Duodenal mucosa (tissue), 2 donors: ENCODE data around the gene DVL1.

Experiments
- H3K27ac ChIP-seq: one replicate; pipeline ENCODE4 v1.7.0; 2013; ENCODE audit warnings: low read depth, low read length
- H3K27me3 ChIP-seq, 2 donors: one replicate each; pipeline ENCODE4 v1.7.0; 2013; ENCODE audit warnings: low read length in 2 of 2, control low read depth in 1 of 2; ENCODE audit not compliant: insufficient read depth in 2 of 2, control insufficient read depth in 1 of 2
- H3K36me3 ChIP-seq, 2 donors: one replicate each; pipeline ENCODE4 v1.7.0; 2013; ENCODE audit warnings: low read length in 2 of 2, control low read depth in 1 of 2; ENCODE audit not compliant: insufficient read depth in 2 of 2, control insufficient read depth in 1 of 2
- H3K4me1 ChIP-seq, 2 donors: one replicate each; pipeline ENCODE4 v1.7.0; 2013; ENCODE audit warnings: low read length in 2 of 2, control low read depth in 1 of 2; ENCODE audit not compliant: insufficient read depth in 2 of 2, control insufficient read depth in 1 of 2
- H3K4me3 ChIP-seq, 2 donors: one replicate each; pipeline ENCODE4 v1.7.0; 2013; ENCODE audit warnings: low read length in 2 of 2, low read depth in 1 of 2
- H3K9ac ChIP-seq, 2 donors: one replicate each; pipeline ENCODE4 v1.7.0; 2013; ENCODE audit warnings: low read length in 2 of 2, low read depth in 1 of 2
- H3K9me3 ChIP-seq, 2 donors: one replicate each; pipeline ENCODE4 v1.7.0; 2013; ENCODE audit warnings: low read length in 2 of 2, control low read depth in 1 of 2; ENCODE audit not compliant: control insufficient read depth in 1 of 2

The DVL1 gene

DNA sequence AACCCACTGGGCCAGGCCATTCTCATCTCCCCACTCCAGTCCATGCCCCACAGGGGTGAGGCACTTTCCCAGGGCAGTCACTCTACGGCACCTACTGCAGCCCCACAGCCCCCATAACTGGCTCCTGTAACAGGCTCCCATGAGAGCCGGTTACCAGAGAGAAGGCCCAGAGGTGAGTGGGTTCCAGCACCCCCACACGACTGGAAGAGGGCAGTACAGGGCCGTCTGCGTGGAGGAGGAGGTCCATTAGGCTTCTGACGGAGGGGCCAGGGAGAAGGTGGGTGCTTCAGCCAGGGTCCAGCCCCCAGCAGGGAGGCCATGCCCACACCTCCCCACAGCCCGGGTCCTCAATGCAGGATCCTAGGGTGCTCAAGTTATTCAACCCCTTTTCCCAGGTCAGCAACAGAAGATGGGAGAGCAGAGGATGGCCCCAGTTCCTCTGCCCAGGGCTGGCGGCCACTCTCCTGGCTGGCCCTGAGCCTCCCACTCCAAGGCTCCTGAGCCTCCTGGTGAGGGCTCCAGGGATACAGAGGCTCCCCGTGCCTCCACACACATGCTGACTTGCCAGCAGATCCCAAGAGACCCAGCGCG is 43.1 kb downstream of the DVL1 start:
- Histone ChIP-seq H3K27me3 (no peaks in the 10 kb centered on the region), H3K27ac (no peak overlapping the region), H3K9ac (peak overlapping the region; percentile 39 to 68), H3K4me1 (peaks cover 36 to 38% of the 10 kb centered on the region in 2 donors), H3K36me3 (peaks cover 0 to 9% of the 10 kb centered on the region in 2 donors), H3K4me3 (peak overlapping the region; percentile 53 to 62), H3K9me3 (no peaks in the 10 kb centered on the region)

DNA sequence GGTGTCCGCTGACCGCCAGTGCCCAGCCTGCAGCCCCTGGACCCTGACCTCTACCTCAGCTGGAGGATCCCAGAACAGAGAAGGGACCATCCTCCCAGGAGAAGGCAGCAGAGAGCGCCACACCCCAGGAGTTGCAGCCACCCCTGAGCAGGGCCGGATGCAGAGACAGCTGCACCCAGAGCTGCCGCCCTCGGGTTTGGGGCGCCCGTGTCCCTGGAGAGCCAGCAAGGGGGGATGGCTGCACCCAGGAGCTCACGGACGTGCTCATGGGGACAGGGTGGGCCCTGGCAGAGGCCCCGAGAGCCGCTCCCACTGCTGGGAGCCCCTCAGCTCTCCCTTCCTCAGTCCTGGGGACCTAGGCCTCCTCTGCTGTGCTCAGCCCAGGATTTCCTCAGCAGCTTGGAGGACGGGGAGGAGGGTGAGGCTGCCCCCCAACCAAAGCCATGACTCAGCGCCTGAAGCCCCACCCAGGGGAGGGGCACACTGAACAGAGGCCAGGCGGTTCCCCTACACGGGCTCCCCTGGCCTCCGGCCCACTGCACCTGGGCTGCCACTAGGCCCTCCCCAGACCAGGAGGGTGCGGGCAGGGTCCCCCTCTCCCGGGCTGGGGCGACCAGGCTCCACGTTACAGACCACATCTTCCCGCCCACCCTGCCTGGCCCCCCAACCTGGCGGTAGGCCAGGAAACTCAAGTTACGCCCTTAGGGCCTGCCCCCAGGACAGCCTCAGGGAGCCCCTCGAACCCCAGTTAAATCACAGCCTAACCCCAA is 43.7 kb downstream of the DVL1 start:
- Histone ChIP-seq H3K27ac (peak overlapping the region; percentile 58), H3K9me3 (no peaks in the 10 kb centered on the region), H3K4me3 (peak overlapping the region; percentile 53 to 64), H3K9ac (peak overlapping the region; percentile 47 to 68), H3K4me1 (peaks cover 36 to 38% of the 10 kb centered on the region in 2 donors), H3K36me3 (peaks cover 0 to 5% of the 10 kb centered on the region in 2 donors), H3K27me3 (no peaks in the 10 kb centered on the region)

DNA sequence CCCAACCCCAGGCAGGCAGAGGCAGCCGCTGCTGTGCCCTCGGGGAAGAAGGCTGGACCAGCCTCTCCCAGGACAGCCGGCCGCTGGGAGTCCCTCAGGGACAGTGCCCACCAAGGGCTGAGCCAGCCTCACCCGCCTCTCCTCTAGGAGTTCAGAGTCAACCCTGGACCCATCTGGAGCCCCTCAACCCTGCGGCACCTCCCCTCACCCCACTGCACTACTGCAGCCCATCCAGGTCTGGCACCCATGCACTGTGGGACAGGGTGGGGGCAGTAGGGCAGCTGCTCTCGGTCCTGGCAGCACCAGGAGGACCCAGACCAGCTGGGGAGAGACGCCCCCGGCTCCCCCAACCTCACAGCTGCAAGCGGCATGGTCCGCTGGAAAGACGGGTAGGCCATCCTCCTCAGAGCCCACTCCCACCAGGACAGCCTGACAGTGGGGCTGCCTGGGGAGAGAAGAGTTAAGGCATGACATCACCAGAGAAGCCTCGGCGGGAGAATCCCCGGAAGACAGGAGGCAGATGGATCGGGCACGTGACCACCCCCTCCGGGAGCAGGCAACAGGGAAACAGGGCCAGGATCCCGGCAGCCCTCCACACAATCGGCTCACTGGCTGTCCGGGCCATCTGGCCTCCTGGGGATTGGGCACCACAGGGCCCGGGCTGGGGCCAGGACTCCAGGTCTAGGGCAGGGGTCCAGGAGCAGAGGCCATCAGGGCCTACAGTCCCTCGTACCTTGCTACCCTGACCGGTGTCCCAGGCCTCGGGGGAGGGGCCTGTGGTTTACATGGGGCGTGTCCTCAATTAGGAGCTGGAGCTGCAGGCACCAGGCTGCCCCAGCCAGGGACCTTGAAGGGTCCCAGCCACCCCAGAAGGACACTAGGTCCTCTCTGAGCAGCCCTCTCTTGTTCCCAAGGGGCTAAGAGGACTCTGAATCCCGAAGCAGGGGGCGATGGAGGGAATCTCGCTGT is 44.6 kb downstream of the DVL1 start:
- H3K27me3 ChIP-seq = no peaks in the 10 kb centered on the region
- H3K27ac ChIP-seq = peak overlapping the region; percentile 58
- peak overlapping the region; percentile 53 to 64 for H3K4me3 ChIP-seq
- no peaks in the 10 kb centered on the region for H3K36me3 ChIP-seq
- peak overlapping the region; percentile 47 to 68 for H3K9ac ChIP-seq
- no peaks in the 10 kb centered on the region for H3K9me3 ChIP-seq
- H3K4me1 ChIP-seq = peaks cover 34 to 36% of the 10 kb centered on the region in 2 donors

DNA sequence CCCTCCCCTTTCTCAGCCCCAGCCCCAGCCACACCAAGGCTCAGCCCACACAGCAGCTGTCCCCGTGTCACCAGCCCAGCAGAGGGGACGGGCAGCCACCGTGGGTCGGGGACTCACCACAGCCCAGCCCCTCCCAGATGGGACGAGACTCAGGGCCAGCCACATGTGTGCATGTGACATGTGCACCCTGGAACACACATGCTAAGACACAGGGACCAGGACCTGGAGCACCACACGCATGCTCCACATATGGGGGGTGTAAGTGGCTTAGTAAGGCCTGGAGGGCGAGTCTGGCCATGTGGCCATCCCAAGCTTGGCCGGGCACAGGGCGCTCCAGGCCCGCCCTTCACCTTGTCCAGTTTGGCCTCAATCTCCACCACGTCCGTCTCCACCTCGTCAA is 45.5 kb downstream of the DVL1 start:
- H3K27ac ChIP-seq = no peak overlapping the region
- H3K36me3 ChIP-seq = no peaks in the 10 kb centered on the region
- no peak overlapping the region for H3K9ac ChIP-seq
- H3K9me3 ChIP-seq = no peaks in the 10 kb centered on the region
- H3K27me3 ChIP-seq = no peaks in the 10 kb centered on the region
- H3K4me3 ChIP-seq = no peak overlapping the region
- H3K4me1 ChIP-seq = peaks cover 28 to 32% of the 10 kb centered on the region in 2 donors

DNA sequence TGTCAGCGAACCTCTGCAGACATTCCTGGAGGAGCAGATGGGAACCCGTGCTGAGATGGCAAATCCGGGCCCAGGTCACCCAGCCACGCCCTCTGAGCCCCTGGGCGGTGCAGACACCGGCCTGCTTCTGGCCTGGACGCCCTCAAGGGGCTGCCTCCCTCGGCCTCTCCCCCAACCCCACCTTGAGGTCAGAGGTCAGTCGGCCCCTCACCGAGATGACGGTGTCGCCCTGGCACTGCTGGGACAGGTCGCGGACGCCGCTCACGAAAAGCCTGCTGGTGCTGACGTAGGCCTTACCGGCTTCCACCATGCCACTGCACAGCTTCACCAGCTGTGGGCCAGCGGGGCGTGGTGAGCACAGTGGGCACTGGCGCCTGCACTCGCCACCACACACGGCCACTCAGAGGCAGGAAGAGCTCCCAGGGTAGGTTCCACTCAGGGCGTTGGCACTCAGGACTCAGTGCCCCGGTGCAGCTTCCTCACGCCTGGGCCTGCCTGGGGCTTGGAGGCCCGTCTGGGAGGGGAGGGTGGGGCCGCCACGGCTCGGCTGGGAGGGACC is 46.2 kb downstream of the DVL1 start:
- Histone ChIP-seq H3K9ac (no peak overlapping the region), H3K4me3 (no peak overlapping the region), H3K27me3 (no peaks in the 10 kb centered on the region), H3K9me3 (no peaks in the 10 kb centered on the region), H3K4me1 (peaks cover 28 to 32% of the 10 kb centered on the region in 2 donors), H3K36me3 (no peaks in the 10 kb centered on the region), H3K27ac (no peak overlapping the region)

DNA sequence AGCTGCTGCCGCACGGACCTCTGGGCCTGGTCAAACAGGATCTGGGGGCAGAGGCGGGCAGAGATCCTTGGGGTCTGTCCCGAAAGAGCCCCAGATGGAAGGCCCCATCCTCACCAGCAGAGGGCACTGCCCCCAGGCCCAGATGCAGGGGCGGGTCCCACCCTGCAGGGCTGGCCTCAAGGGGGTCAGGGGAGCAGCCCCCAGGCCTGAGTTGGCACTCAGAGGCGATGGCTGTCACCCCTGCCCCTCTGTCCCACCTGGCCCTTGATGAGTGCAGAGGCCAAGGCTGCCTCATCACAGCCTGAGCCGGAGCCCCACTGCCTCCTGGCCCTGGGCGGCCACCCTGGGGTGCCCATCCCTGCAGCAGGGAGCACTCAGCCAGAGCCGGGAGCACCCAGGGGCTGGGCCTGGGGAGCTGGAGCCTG is 47.2 kb downstream of the DVL1 start:
- Histone ChIP-seq H3K9me3 (no peaks in the 10 kb centered on the region), H3K36me3 (no peaks in the 10 kb centered on the region), H3K27ac (no peak overlapping the region), H3K9ac (no peak overlapping the region), H3K4me3 (no peak overlapping the region), H3K4me1 (peaks cover 26 to 28% of the 10 kb centered on the region in 2 donors), H3K27me3 (no peaks in the 10 kb centered on the region)

DNA sequence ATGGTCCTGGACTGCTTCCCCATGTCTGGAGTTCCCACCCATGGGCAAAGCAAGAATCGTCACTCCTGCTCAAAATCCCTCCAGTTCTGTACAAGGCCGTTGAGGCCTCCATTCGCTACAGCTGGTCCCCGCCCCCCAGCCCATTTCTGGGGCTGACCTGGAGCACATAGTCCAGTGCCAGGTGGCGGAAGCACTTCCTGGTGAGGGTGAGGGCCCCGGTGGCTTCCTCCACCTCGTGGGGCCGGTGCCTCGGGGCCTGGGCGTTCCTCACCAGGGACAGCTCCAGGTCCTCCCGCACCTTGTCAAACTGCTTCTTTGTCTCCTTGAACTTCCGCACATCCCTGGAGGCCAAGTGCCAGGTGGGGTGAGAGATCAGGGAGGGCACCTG is 48.9 kb downstream of the DVL1 start:
- no peak overlapping the region for H3K9ac ChIP-seq
- H3K9me3 ChIP-seq = no peaks in the 10 kb centered on the region
- H3K4me3 ChIP-seq = no peak overlapping the region
- peaks cover 11 to 12% of the 10 kb centered on the region in 2 donors for H3K4me1 ChIP-seq
- H3K27me3 ChIP-seq = no peaks in the 10 kb centered on the region
- H3K27ac ChIP-seq = no peak overlapping the region
- H3K36me3 ChIP-seq = peaks cover 0 to 5% of the 10 kb centered on the region in 2 donors

DNA sequence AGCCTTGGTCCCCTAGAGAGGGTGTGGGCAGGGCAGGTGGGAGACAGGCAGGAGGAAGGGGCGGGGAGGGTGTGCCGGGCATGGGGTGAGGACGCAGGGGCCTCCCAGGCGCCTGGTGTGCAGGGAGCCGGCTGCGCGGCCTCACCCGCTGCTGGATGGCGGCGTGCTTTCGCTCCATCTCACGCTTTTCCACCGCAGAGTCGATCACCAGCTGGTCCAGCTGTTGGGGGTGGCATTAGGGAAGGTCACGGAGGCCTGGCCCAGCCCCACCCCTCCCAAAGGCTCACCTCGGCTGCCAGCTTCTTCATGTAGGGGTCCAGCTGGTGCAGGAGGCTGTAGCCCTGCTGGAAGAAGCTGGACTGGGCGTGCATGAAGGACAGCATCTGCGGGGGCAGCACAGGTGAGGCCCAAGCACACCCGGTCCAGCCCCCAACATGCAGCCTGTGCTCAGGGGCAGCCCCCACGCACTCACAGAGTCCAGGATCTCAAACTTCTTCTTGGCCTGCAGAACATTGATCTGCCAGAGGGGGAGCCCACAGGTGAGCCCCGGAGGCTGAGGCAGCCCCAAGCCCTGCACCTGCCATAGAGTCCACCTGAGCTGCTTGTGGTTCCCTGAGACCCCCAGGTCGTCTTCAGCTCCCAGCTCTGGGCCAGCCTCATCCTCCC is 49.4 kb downstream of the DVL1 start:
- no peaks in the 10 kb centered on the region for H3K27me3 ChIP-seq
- H3K9ac ChIP-seq = no peak overlapping the region
- peaks cover 0 to 8% of the 10 kb centered on the region in 2 donors for H3K36me3 ChIP-seq
- H3K4me3 ChIP-seq = no peak overlapping the region
- H3K4me1 ChIP-seq = peaks cover 6% of the 10 kb centered on the region in 2 donors
- no peak overlapping the region for H3K27ac ChIP-seq
- H3K9me3 ChIP-seq = no peaks in the 10 kb centered on the region

DNA sequence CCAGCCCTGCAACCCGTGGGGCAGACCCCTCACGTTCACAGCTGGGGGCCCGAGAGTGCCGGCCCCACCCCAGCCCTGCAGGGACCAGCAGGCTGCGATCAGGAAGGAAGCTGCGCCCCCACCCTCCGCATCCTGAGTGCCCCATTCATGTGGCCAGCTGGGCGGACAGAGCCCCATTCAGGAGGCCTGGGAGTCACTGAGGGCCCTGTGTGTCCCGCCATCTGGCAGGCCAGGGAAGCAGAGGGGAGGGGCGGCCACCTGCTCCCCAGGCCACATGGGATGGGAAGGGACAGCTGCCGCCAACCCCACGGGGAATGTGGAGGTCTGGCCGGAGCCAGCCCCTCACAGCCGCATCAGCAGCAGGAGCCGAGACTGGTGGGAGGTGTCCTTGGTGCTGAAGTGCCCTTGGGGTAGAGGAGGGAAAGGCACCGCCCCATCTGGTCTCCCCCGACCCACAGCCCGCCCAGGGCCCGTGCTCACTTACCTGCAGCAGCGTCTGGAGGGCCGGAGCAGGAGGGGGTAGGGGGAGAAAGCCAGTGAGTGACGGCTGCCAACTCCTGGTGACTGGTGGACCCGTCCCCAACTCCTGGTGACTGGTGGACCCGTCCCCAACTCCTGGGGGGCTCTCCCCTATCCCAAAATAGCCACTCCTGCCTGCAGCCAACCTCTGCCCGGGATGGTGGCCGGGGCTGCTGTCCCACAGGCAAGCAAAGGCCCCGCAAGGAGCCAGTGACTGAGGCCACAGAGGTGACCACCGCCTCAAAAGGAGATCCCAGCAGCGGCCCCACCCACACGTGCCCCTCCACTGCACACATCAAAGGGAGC is 50.1 kb downstream of the DVL1 start:
- H3K27me3 ChIP-seq = no peaks in the 10 kb centered on the region
- H3K4me3 ChIP-seq = no peak overlapping the region
- no peaks in the 10 kb centered on the region for H3K9me3 ChIP-seq
- H3K27ac ChIP-seq = no peak overlapping the region
- peaks cover 0 to 8% of the 10 kb centered on the region in 2 donors for H3K36me3 ChIP-seq
- H3K9ac ChIP-seq = no peak overlapping the region
- no peaks in the 10 kb centered on the region for H3K4me1 ChIP-seq
